HG02678 (cell line): Measurements from ENCODE around the gene CFAP119.

ENCODE experiments used
- ATAC-seq: cut with Tn5 transposase; IDR thresholded peaks from one replicate; pipeline ENCODE4 v1.9.1; 2021; ENCODE audit warnings: mild to moderate bottlenecking, moderate library complexity; ENCODE audit not compliant: unreplicated experiment

CFAP119 gene

GRCh38 chr16:30741461-30741914 is 20.4 kb downstream of the CFAP119 start:
- ATAC-seq, result no peak

GRCh38 chr16:30740364-30741251 is 21.3 kb downstream of the CFAP119 start:
- no peak for ATAC-seq

- ATAC-seq, result no peak
Measured at GRCh38 chr16:30738984-30739951, 22.6 kb downstream of the CFAP119 start.

DNA sequence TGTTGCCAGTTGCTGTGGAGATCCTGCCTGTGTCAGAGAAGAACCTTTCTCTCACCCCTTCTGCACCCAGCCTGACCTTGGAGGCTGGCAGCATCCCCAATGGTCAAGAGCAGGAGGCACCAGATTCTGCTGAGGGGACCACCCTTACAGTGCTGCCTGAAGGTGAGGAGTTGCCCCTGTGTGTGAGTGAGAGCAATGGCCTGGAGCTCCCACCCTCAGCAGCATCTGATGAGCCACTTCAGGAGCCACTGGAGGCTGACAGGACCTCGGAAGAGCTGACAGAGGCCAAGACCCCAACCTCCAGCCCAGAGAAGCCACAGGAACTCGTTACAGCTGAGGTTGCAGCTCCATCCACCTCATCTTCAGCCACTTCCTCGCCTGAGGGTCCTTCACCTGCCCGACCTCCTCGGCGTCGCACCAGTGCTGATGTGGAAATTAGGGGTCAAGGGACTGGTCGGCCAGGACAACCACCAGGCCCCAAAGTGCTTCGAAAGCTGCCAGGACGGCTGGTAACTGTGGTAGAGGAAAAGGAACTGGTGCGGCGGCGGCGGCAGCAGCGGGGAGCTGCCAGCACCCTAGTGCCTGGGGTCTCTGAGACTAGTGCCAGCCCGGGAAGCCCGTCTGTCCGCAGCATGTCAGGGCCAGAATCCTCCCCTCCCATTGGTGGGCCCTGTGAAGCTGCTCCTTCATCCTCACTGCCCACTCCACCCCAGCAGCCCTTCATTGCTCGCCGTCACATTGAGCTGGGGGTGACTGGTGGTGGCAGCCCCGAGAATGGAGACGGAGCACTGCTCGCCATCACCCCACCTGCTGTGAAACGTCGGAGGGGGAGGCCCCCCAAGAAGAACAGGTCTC is 23.8 kb downstream of the CFAP119 start:
- ATAC-seq, result no peak

GRCh38 chr16:30736995-30737793 is 24.7 kb downstream of the CFAP119 start:
- ATAC-seq, result no peak

DNA sequence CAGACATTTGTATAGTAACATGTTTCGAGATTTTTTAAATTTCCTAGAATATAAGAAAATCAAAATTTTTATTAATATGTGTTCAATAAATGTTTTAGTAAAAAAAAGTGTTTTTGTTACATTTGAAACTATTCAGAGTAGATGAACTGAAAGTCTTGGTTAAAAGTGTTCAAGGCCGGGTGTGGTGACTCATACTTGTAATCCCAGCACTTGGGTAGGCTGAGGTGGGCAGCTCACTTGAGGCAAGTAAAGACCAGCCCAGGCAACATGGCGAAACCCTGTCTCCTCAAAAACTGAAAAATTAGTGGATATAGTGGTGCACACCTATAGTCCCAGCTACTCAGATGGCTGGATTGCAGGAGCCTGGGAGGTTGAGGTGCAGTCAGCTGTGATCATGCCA is 30.5 kb downstream of the CFAP119 start:
- no peak for ATAC-seq

DNA sequence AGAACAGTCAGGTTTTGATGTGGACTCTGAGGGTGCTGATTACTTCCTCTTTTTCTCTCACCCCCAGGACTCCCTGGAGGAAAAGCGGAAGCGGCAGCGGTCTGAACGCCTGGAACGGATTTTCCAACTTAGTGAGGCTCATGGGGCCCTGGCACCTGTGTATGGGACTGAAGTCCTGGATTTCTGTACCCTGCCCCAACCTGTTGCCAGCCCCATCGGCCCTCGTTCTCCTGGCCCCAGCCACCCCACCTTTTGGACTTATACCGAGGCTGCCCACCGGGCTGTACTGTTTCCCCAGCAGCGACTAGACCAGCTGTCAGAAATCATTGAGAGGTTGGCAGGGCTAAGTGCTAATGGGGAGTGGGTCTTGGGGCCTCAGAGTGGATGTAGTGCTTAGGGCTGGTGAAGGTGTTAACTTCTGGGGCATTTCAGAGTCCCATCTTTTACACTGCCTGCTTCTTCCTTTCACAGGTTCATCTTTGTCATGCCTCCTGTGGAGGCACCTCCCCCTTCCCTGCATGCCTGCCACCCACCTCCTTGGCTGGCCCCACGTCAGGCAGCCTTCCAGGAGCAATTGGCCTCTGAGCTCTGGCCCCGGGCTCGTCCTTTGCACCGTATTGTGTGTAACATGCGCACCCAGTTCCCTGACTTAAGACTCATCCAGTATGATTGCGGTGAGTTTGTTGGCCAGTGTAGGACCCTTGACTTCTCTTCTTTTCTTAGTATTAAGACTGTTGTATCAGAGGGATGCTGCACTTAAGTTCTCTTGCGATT is 32.8 kb downstream of the CFAP119 start:
- no peak for ATAC-seq

- ATAC-seq, result no peak
Measured at GRCh38 chr16:30728321-30728720, 33.5 kb downstream of the CFAP119 start.

DNA sequence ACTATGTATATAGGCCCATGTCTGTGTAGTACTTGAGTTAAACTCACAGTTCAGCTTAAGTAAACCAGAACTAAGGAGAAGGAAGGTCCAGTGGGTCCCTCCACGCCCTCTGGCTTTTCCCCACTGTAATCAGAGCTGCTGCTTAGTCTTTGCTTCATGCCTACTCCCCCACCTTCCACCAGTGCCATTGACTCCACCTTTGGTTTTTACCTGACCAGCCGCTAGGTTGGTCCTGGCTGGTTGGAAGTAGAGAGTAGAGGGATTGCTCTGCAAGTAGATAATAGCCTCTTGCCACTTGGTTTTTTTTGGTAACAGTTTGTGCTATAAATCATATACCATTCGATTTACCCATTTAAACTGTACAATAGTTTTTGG is 36.5 kb downstream of the CFAP119 start:
- no peak for ATAC-seq

- no peak for ATAC-seq
Measured at GRCh38 chr16:30724641-30725417, 37.0 kb downstream of the CFAP119 start.

- no peak for ATAC-seq
Measured at GRCh38 chr16:30723725-30724355, 38.0 kb downstream of the CFAP119 start.

DNA sequence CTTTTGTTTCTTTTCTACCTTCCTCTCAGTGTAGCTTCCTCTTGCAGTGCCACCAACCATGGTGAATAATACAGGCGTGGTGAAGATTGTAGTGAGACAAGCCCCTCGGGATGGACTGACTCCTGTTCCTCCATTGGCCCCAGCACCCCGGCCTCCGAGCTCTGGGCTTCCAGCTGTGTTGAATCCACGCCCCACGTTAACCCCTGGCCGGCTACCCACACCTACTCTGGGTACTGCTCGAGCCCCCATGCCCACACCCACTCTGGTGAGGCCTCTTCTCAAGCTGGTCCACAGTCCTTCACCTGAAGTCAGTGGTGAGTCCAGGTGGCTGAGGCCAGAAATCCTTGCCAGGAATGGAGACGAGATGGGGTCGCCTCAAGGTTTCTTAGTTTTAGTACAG is 38.9 kb downstream of the CFAP119 start:
- ATAC-seq, result no peak

- no peak for ATAC-seq
Measured at GRCh38 chr16:30722443-30722842, 39.4 kb downstream of the CFAP119 start.

DNA sequence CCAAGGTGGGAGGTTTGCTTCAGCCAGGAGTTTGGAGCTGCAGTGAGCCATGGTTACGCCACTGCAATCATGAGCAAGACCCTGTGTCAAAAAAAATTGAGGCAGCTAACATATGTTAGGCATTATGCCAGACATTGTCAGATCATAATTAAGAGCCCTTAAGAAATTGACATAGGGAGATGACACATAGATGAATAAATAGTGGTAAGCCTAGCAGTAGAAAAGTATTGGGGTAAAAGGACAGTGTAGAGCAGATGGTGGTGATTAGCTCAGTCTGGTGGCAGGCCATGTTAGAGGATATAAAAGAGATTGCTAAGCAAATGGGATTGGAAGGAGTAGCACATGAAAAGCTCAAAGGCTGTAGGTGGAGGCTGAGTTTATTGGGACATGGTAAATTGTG is 40.3 kb downstream of the CFAP119 start:
- ATAC-seq, result no peak

DNA sequence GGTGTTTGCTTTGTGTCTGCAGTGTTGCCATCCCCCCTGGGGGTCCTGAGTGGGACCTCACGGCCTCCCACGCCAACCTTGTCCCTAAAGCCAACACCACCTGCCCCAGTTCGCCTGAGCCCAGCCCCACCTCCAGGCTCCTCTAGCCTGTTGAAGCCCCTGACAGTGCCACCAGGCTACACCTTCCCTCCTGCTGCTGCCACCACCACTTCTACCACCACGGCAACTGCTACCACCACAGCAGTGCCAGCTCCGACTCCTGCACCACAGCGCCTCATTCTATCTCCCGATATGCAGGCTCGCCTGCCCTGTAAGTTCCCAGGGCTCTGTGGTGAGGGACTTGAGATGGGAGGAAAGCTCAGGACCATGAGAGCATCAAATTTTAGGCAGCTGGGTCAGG is 40.7 kb downstream of the CFAP119 start:
- ATAC-seq, result no peak

- no peak for ATAC-seq
Measured at GRCh38 chr16:30720694-30721093, 41.2 kb downstream of the CFAP119 start.

- no peak for ATAC-seq
Measured at GRCh38 chr16:30720086-30720485, 41.8 kb downstream of the CFAP119 start.
